K562 (cell line): Measurements from ENCODE around the gene ENO3. TPM values are rescaled to one million over a fixed set of nuclear protein-coding genes. Genes with fewer than 3 reads are reported as not detected.

Source experiments
- CREB1 ChIP-seq, 2 experiments: sonication (generic) in 1 of 2; formaldehyde crosslinking in 1 of 2; IDR thresholded peaks; 2 replicates each; pipeline versions ENCODE4 v1.6.1 to v1.8.0; 2012 to 2022; ENCODE audit warnings: inconsistent platforms in 1 of 2, mild to moderate bottlenecking in 1 of 2, missing genetic modification reagents in 1 of 2, moderate library complexity in 1 of 2
- E2F1 ChIP-seq: sonication (generic); formaldehyde crosslinking; IDR thresholded peaks from 2 replicates; pipeline ENCODE4 v1.8.1; 2023; ENCODE audit warnings: mild to moderate bottlenecking, missing genetic modification reagents, moderate library complexity
- GTF2F1 ChIP-seq: IDR thresholded peaks from 2 replicates; pipeline ENCODE4 v1.6.1; 2011; ENCODE audit warnings: low read depth, low read length, improper control_type of control experiment
- HDAC8 ChIP-seq: fragments of 450-650 bp; IDR thresholded peaks from 2 replicates; pipeline ENCODE4 v1.6.1; 2016; ENCODE audit warnings: mild to moderate bottlenecking, missing genetic modification characterization, moderate library complexity, missing compliant biosample characterization
- HMBOX1 ChIP-seq: sonication (generic); IDR thresholded peaks from 2 replicates; pipeline ENCODE4 v1.6.1; 2016
- HOXB6 ChIP-seq: fragments of 250-450 bp; sonication (Bioruptor Pico); IDR thresholded peaks from 2 replicates; pipeline ENCODE4 v1.5.1; 2022; ENCODE audit warnings: mild to moderate bottlenecking, borderline replicate concordance
- POLR2G ChIP-seq: fragments of 200-400 bp; formaldehyde crosslinking; IDR thresholded peaks from 2 replicates; pipeline ENCODE4 v1.6.1; 2017; ENCODE audit warnings: low read depth, mild to moderate bottlenecking, antibody characterized with exemption, low read length, moderate library complexity
- POLR2H ChIP-seq: IDR thresholded peaks from 2 replicates; pipeline ENCODE4 v1.6.1; 2016; ENCODE audit warnings: missing genetic modification characterization, low read depth, mild to moderate bottlenecking, control low read depth, missing compliant biosample characterization, moderate library complexity
- TEAD1 ChIP-seq, 2 experiments: fragments of 450-650 bp in 1 of 2; sonication (generic) in 1 of 2; formaldehyde crosslinking; IDR thresholded peaks; 2 replicates each; pipeline versions ENCODE4 v1.4.0 to v1.8.0; 2020 to 2022; ENCODE audit warnings: mild to moderate bottlenecking in 2 of 2, missing genetic modification reagents in 1 of 2
- ZBTB34 ChIP-seq: fragments of 250-450 bp; sonication (Bioruptor Pico); IDR thresholded peaks from 2 replicates; pipeline ENCODE4 v1.8.0; 2021; ENCODE audit warnings: mild to moderate bottlenecking, moderate library complexity
- ZFX ChIP-seq: sonication (generic); formaldehyde crosslinking; IDR thresholded peaks from 2 replicates; pipeline ENCODE4 v1.8.0; 2022; ENCODE audit warnings: mild to moderate bottlenecking, missing genetic modification reagents, moderate library complexity
- ZNF311 ChIP-seq: fragments of 250-450 bp; sonication (Bioruptor Pico); IDR thresholded peaks from 2 replicates; pipeline ENCODE4 v1.4.0; 2020; ENCODE audit warnings: mild to moderate bottlenecking, moderate library complexity
- ZNF324 ChIP-seq: fragments of 250-450 bp; sonication (Bioruptor Pico); IDR thresholded peaks from 2 replicates; pipeline ENCODE4 v1.4.0; 2020; ENCODE audit warnings: mild to moderate bottlenecking
- polyA plus RNA-seq, 8 experiments: library from polyadenylated mRNA; depleted of rRNA in 4 of 8; stranded (reverse) in 5 of 8; unstranded in 3 of 8; fragments of >200 nt; fragmentation: Nextera tagmentation in 2 of 8; fragmentation: Illumina TruSeq in 1 of 8; extraction: Ambion mirVana in 2 of 8; extraction: Trizol in 1 of 8; gene quantifications; 2 replicates each; pipeline versions ENCODE4 v1.2.1 to v1.2.3, GENCODE V29; 2011 to 2014; ENCODE audit warnings: inconsistent platforms in 1 of 8, missing spikeins in 1 of 8
- total RNA-seq, 7 experiments: library from RNA; depleted of rRNA in 6 of 7; stranded (reverse); fragments of >200 nt in 6 of 7; fragmentation: Illumina TruSeq in 2 of 7; extraction: Trizol in 2 of 7; gene quantifications; 2 replicates each; pipeline versions ENCODE4 v1.2.1 to v1.2.3, GENCODE V29; 2011 to 2021; ENCODE audit warnings: low replicate concordance in 1 of 7
- TF ChIP-seq, protein P1 (sequence below): fragments of 150-350 bp; conservative IDR thresholded peaks from 2 replicates; pipeline ENCODE4 v1.6.1; 2014; ENCODE audit warnings: low read length
- TF ChIP-seq, protein P2 (sequence below): fragments of 450-650 bp; IDR thresholded peaks from 2 replicates; pipeline ENCODE4 v1.6.1; 2014; ENCODE audit warnings: low read depth, mild to moderate bottlenecking, moderate library complexity, borderline replicate concordance
- TF ChIP-seq, protein P3 (sequence below): fragments of 200-800 bp; sonication (Bioruptor generic); IDR thresholded peaks from 2 replicates; pipeline ENCODE4 v1.6.1; 2017; ENCODE audit warnings: missing genetic modification characterization, missing compliant biosample characterization

Gene ENO3
- total and polyA plus RNA-seq, 9 of the 15 experiments (the other 6 are each of a cell fraction or from before 2014, with no cell fraction given), result 5.7 to 17.2 (median 9.9) TPM

DNA sequence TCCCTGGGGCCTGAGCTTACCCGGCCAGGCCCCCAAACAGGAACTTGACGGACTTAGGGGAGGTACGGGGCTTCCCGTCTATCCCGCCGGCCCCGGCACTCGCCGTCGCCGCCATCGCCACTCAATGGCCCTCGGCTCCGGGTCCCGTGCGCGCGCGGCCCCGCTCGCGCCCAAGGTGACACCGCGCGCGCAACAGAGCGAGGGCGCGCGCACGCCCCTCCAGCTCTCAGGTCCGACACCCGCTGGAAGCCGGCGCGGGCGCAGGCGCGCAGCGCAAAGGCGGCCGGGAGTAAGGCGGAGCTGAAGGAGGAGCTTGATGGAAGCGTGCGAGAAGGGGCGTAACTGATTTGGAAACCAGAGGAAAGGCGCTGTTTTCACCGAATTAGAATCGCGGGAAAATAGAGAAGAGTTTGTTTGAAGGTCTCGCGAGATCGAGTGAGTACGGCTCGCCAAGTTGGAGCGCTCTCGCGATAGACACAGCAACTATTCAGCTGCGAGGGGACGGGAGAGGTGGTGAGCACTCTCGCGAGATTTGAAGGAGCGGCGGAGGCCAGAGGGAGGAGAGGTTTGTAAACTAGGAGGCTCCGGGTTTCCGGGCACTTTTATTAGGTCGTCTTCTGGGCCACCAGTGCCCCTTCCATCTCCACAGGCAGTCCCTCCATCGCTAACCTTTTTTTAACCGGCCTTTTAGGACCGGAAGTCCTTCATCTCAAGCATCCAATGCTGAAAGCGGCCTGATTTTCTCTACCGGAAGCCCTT lies 10.9 kb upstream of the ENO3 start, which contains the start of the genes RNF167 and SLC25A11 (continued):
- no peak for TF ChIP-seq HOXB6 (CRISPR knock-in tag)
- peak; percentile 64 for TF ChIP-seq POLR2H
- peak; percentile 77; the same call in 1 of the 2 replicates for TF ChIP-seq E2F1 (CRISPR knock-in tag)
- TF ChIP-seq, protein P1, sequence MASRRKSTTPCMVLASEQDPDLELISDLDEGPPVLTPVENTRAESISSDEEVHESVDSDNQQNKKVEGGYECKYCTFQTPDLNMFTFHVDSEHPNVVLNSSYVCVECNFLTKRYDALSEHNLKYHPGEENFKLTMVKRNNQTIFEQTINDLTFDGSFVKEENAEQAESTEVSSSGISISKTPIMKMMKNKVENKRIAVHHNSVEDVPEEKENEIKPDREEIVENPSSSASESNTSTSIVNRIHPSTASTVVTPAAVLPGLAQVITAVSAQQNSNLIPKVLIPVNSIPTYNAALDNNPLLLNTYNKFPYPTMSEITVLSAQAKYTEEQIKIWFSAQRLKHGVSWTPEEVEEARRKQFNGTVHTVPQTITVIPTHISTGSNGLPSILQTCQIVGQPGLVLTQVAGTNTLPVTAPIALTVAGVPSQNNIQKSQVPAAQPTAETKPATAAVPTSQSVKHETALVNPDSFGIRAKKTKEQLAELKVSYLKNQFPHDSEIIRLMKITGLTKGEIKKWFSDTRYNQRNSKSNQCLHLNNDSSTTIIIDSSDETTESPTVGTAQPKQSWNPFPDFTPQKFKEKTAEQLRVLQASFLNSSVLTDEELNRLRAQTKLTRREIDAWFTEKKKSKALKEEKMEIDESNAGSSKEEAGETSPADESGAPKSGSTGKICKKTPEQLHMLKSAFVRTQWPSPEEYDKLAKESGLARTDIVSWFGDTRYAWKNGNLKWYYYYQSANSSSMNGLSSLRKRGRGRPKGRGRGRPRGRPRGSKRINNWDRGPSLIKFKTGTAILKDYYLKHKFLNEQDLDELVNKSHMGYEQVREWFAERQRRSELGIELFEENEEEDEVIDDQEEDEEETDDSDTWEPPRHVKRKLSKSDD, result peak; percentile 98
- 0 out of 2 replicates have a peak, but pooled peaks have one; percentile 43 for TF ChIP-seq HDAC8
- TF ChIP-seq CREB1 (IDR thresholded peaks at IDR 0.05), result no peak
- peak; percentile 14; the same call in 1 of the 2 replicates for TF ChIP-seq CREB1 (CRISPR knock-in tag; IDR thresholded peaks at IDR 0.05)
- TF ChIP-seq ZBTB34 (CRISPR knock-in tag), result no peak
- no peak for TF ChIP-seq ZNF311 (CRISPR knock-in tag)
- peak in 1 of 2 experiments; percentile 51; a peak in 1 of 4 replicates for TF ChIP-seq TEAD1 (CRISPR knock-in tag; IDR thresholded peaks at IDR 0.05)
- TF ChIP-seq ZNF324 (CRISPR knock-in tag), result no peak
- TF ChIP-seq POLR2G, result peak; percentile 97
- TF ChIP-seq, protein P2, sequence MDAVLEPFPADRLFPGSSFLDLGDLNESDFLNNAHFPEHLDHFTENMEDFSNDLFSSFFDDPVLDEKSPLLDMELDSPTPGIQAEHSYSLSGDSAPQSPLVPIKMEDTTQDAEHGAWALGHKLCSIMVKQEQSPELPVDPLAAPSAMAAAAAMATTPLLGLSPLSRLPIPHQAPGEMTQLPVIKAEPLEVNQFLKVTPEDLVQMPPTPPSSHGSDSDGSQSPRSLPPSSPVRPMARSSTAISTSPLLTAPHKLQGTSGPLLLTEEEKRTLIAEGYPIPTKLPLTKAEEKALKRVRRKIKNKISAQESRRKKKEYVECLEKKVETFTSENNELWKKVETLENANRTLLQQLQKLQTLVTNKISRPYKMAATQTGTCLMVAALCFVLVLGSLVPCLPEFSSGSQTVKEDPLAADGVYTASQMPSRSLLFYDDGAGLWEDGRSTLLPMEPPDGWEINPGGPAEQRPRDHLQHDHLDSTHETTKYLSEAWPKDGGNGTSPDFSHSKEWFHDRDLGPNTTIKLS, result peak; percentile 98
- peak; percentile 72 for TF ChIP-seq ZFX (CRISPR knock-in tag)
- TF ChIP-seq, protein P3, sequence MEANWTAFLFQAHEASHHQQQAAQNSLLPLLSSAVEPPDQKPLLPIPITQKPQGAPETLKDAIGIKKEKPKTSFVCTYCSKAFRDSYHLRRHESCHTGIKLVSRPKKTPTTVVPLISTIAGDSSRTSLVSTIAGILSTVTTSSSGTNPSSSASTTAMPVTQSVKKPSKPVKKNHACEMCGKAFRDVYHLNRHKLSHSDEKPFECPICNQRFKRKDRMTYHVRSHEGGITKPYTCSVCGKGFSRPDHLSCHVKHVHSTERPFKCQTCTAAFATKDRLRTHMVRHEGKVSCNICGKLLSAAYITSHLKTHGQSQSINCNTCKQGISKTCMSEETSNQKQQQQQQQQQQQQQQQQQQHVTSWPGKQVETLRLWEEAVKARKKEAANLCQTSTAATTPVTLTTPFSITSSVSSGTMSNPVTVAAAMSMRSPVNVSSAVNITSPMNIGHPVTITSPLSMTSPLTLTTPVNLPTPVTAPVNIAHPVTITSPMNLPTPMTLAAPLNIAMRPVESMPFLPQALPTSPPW (CRISPR knock-in tag), result peak; percentile 50; the same call in 1 of the 2 replicates
- TF ChIP-seq GTF2F1, result peak; percentile 54; the same call in 1 of the 2 replicates
- TF ChIP-seq HMBOX1, result peak; percentile 57; the same call in 1 of the 2 replicates
